PC-9 (cell line): Measurements from ENCODE around the gene CCDC60.

Experiments used
- CTCF ChIP-seq: fragments of 200-600 bp; sonication (generic); conservative IDR thresholded peaks from 2 replicates; pipeline ENCODE4 v1.6.1; 2017; ENCODE audit warnings: mixed run types, antibody characterized with exemption, mild to moderate bottlenecking, moderate library complexity
- EZH2 ChIP-seq: fragments of 200-600 bp; sonication (generic); IDR thresholded peaks from 2 replicates; pipeline ENCODE4 v1.8.0; 2017; ENCODE audit warnings: antibody characterized with exemption, low read depth

DNA sequence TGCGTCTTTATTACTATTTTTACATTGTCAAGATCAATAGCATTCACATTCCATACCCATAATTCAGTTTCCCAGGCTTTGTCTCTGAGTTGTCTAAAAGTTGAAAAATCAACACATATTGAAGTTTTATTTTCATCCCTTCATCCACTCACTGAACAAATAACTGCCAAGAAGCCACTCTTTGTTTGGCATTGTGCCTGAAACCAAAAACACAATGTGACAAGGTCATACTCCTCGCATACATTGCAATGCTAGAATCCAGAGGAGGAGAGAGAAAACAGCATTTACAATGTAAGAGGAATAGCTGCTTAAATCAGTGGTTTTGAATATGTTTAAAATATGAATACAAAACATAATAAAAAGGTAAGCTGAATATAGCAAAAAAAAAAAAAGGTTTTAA is 71.8 kb downstream of the CCDC60 start:
- no peak for TF ChIP-seq CTCF
- no peak for TF ChIP-seq EZH2
